Neural progenitor cell (in vitro differentiated cells): Measurements from ENCODE around the gene CDC42SE2.

Experiments used
- CTCF ChIP-seq: fragments of 200-600 bp; sonication (generic); IDR thresholded peaks from 2 replicates; pipeline ENCODE4 v1.5.1; 2017; ENCODE audit warnings: antibody characterized with exemption, mild to moderate bottlenecking
- EZH2 ChIP-seq: fragments of 200-600 bp; sonication (generic); IDR thresholded peaks from 2 replicates; pipeline ENCODE4 v1.6.1; 2017; ENCODE audit warnings: antibody characterized with exemption, mild to moderate bottlenecking, moderate library complexity

GRCh38 chr5:131280417-131280816 is 16.6 kb downstream of the CDC42SE2 start:
- TF ChIP-seq CTCF (no peak), EZH2 (no peak)
